CD4-positive, alpha-beta T cell treated with Interleukin-6 for 4 hours (primary cell): ENCODE data around the gene ABCF2.
A peak's percentile ranks its signal among the peaks of the same experiment; 100 is the strongest.

Experiments used
- DNase-seq: peaks from one replicate; pipeline ENCODE4 v3.0.0-alpha.2; 2020; ENCODE audit warnings: mixed read lengths

ABCF2 gene

GRCh38 chr7:151215396-151215795, 11.6 kb downstream of the ABCF2 start:
- no peak for DNase-seq

GRCh38 chr7:151213826-151214225, 13.2 kb downstream of the ABCF2 start:
- DNase-seq: no peak

GRCh38 chr7:151212626-151213025, 14.4 kb downstream of the ABCF2 start:
- DNase-seq: no peak

GRCh38 chr7:151211155-151211772, 15.7 kb downstream of the ABCF2 start:
- DNase-seq: no peak

- DNase-seq: no peak
These were observed 16.7 kb downstream of the ABCF2 start, which contains the start of gene H2BK1 for GRCh38 chr7:151210087-151210854. TSS of gene H2BK1 (minus strand) at chr7:151210488. CDS start at chr7:151210318, 170 bp downstream.

GRCh38 chr7:151209588-151209987, 17.4 kb downstream of the ABCF2 start:
- DNase-seq: no peak

GRCh38 chr7:151208253-151208862, 18.6 kb downstream of the ABCF2 start:
- DNase-seq: no peak

- DNase-seq: no peak
These were observed 19.2 kb downstream of the ABCF2 start for GRCh38 chr7:151207804-151208203.

GRCh38 chr7:151207315-151207714, 19.7 kb downstream of the ABCF2 start:
- DNase-seq: no peak

GRCh38 chr7:151206914-151207313, 20.1 kb downstream of the ABCF2 start:
- DNase-seq: peak; percentile 15

GRCh38 chr7:151205730-151206129, 21.3 kb downstream of the ABCF2 start:
- no peak for DNase-seq

- peak; percentile 5 for DNase-seq
These were observed 22.5 kb downstream of the ABCF2 start for GRCh38 chr7:151204383-151205032.

- no peak for DNase-seq
These were observed 24.2 kb downstream of the ABCF2 start for GRCh38 chr7:151202836-151203235.

GRCh38 chr7:151201751-151202150, 25.3 kb downstream of the ABCF2 start:
- no peak for DNase-seq

- no peak for DNase-seq
These were observed 25.7 kb downstream of the ABCF2 start for GRCh38 chr7:151201344-151201743.

GRCh38 chr7:151198945-151199848, 27.8 kb downstream of the ABCF2 start:
- no peak for DNase-seq

GRCh38 chr7:151197932-151198331, 29.1 kb downstream of the ABCF2 start:
- DNase-seq: no peak

- DNase-seq: no peak
These were observed 31.2 kb downstream of the ABCF2 start for GRCh38 chr7:151195616-151196450.

- no peak for DNase-seq
These were observed 32.8 kb downstream of the ABCF2 start for GRCh38 chr7:151194188-151194587.

- no peak for DNase-seq
These were observed 33.6 kb downstream of the ABCF2 start for GRCh38 chr7:151193203-151193978.
